ENCODE results near the gene SSH2.

Gene SSH2

DNA sequence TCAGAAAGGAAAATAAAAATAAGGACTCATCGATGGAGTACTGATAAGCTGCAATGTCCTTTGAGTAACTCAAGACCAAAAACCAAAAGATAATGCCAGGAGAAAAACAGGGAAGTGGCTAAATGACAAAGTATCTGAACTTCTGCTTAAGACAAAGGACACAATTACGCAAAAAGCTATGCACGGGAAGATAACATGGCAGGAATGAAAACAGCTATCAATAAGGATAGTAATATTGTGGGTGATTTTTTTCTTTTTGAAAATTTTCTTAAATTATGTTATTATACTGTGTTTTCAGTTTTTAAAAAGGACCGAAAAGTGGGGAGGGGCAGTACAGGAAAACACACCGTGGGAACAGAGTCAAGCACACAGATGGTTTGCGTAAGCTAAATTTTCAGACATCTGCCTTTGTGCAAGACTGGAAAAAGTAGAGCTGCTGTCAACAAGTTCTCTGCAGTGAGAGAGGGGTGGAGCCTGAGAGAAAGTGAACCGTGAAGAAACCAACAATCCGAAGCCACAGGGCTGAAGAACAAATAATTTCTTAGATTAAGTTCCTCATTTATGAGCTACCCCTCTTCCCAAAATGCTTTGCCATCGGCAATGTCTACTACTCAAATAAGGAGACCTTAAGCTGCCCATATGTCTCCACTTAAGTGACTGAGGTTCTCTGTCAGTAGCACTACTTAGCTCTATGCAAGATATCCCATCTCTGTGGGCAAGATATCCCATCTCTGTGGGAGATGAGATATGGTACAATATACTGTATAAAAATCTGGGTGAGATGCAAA lies 207.4 kb downstream of the SSH2 start:
- H3K27me3 ChIP-seq (ENCODE audit: low read length) = no peaks in the 10 kb centered on the region
- H3K9ac ChIP-seq (ENCODE audit: low read length) = peak overlapping the region; percentile 24; the same call in 1 of the 2 replicates
- H3K79me2 ChIP-seq (ENCODE audit: insufficient read depth, low read length) = peaks cover 52% of the 10 kb centered on the region
- H3K36me3 ChIP-seq (ENCODE audit: low read length) = 0 out of 2 replicates have a peak, but pooled peaks cover 3% of the 10 kb centered on the region
- H2AFZ ChIP-seq (ENCODE audit: low read depth, low read length, severe bottlenecking) = no peak overlapping the region
- peaks cover 23% of the 10 kb centered on the region for H3F3A ChIP-seq (ENCODE audit: insufficient read depth)
- peak overlapping the region; percentile 24 for H3K4me3 ChIP-seq (ENCODE audit: insufficient read depth, low read length, poor library complexity, severe bottlenecking)
- TF ChIP-seq EZH2phosphoT487 (conservative IDR thresholded peaks at IDR 0.05; ENCODE audit: low read length) = no peak
- TF ChIP-seq, protein P1, sequence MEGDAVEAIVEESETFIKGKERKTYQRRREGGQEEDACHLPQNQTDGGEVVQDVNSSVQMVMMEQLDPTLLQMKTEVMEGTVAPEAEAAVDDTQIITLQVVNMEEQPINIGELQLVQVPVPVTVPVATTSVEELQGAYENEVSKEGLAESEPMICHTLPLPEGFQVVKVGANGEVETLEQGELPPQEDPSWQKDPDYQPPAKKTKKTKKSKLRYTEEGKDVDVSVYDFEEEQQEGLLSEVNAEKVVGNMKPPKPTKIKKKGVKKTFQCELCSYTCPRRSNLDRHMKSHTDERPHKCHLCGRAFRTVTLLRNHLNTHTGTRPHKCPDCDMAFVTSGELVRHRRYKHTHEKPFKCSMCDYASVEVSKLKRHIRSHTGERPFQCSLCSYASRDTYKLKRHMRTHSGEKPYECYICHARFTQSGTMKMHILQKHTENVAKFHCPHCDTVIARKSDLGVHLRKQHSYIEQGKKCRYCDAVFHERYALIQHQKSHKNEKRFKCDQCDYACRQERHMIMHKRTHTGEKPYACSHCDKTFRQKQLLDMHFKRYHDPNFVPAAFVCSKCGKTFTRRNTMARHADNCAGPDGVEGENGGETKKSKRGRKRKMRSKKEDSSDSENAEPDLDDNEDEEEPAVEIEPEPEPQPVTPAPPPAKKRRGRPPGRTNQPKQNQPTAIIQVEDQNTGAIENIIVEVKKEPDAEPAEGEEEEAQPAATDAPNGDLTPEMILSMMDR (IDR thresholded peaks at IDR 0.05; ENCODE audit: insufficient read depth, low read length, poor library complexity, severe bottlenecking) = no peak
- H3K9me3 ChIP-seq (ENCODE audit: insufficient read depth, low read length) = no peaks in the 10 kb centered on the region
- peak overlapping the region; percentile 74 for H3K4me2 ChIP-seq (ENCODE audit: low read depth, low read length, poor library complexity, severe bottlenecking)
- H4K20me1 ChIP-seq (ENCODE audit: low read depth, low read length) = no peaks in the 10 kb centered on the region
- peak overlapping the region; percentile 89 for H3K27ac ChIP-seq (ENCODE audit: low read depth, low read length)
- no peaks in the 10 kb centered on the region for H3K9me2 ChIP-seq (replicated peaks; ENCODE audit: insufficient read depth, low read length)

DNA sequence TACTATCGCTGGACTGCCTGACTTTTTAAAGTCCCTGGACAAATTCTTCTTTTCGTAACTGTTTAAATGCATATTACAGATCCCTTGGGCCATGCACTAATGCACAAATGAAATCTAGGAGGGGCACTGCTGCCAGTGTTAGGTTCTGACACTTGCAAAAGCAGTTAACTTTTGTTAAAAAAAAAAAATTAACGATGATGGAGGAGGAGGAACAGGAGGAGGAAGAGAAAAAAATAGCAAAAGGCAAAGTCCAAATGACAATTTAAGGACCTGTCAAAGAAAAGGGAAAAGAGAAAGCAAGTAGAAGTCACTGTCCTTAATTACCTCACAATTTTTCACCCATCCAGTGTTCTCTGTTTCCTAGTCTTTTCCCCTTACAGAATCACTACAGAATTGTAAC lies 209.5 kb downstream of the SSH2 start:
- no peak overlapping the region for H3K9ac ChIP-seq (ENCODE audit: low read length)
- peaks cover 20% of the 10 kb centered on the region for H3F3A ChIP-seq (ENCODE audit: insufficient read depth)
- H3K4me2 ChIP-seq (ENCODE audit: low read depth, low read length, poor library complexity, severe bottlenecking) = no peak overlapping the region
- H2AFZ ChIP-seq (ENCODE audit: low read depth, low read length, severe bottlenecking) = no peak overlapping the region
- 0 out of 2 replicates have a peak, but pooled peaks cover 3% of the 10 kb centered on the region for H3K36me3 ChIP-seq (ENCODE audit: low read length)
- H4K20me1 ChIP-seq (ENCODE audit: low read depth, low read length) = no peaks in the 10 kb centered on the region
- H3K27ac ChIP-seq (ENCODE audit: low read depth, low read length) = no peak overlapping the region
- peaks cover 32% of the 10 kb centered on the region for H3K79me2 ChIP-seq (ENCODE audit: insufficient read depth, low read length)
- no peaks in the 10 kb centered on the region for H3K9me3 ChIP-seq (ENCODE audit: insufficient read depth, low read length)
- TF ChIP-seq EZH2phosphoT487 (conservative IDR thresholded peaks at IDR 0.05; ENCODE audit: low read length) = no peak
- TF ChIP-seq, protein P1 (IDR thresholded peaks at IDR 0.05; ENCODE audit: insufficient read depth, low read length, poor library complexity, severe bottlenecking) = no peak
- H3K4me3 ChIP-seq (ENCODE audit: insufficient read depth, low read length, poor library complexity, severe bottlenecking) = no peak overlapping the region
- H3K27me3 ChIP-seq (ENCODE audit: low read length) = no peaks in the 10 kb centered on the region
- H3K9me2 ChIP-seq (replicated peaks; ENCODE audit: insufficient read depth, low read length) = no peaks in the 10 kb centered on the region

DNA sequence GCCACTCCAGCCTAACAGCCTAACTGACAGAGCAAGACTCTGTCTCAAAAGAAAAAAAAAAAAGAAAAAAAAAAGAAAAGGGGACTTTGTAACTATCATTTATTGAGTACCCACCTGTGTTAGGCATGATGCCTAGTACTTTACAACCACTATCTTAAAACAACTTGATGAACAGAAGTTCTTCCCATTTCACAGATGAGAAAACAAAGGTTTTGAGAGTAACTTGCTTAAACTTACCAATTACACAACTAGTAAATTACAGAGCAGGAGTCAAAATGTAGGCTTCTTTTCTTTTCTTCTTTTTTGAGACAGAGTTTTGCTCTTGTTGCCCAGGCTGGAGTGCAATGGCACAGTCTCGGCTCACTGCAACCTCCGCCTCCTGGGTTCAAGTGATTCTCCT lies 210.6 kb downstream of the SSH2 start:
- H3K27ac ChIP-seq (ENCODE audit: low read depth, low read length) = no peak overlapping the region
- no peak overlapping the region for H3K4me2 ChIP-seq (ENCODE audit: low read depth, low read length, poor library complexity, severe bottlenecking)
- H2AFZ ChIP-seq (ENCODE audit: low read depth, low read length, severe bottlenecking) = no peak overlapping the region
- H3K9ac ChIP-seq (ENCODE audit: low read length) = no peak overlapping the region
- no peaks in the 10 kb centered on the region for H3K9me3 ChIP-seq (ENCODE audit: insufficient read depth, low read length)
- H3K27me3 ChIP-seq (ENCODE audit: low read length) = no peaks in the 10 kb centered on the region
- 0 out of 2 replicates have a peak, but pooled peaks cover 3% of the 10 kb centered on the region for H3K36me3 ChIP-seq (ENCODE audit: low read length)
- TF ChIP-seq EZH2phosphoT487 (conservative IDR thresholded peaks at IDR 0.05; ENCODE audit: low read length) = no peak
- TF ChIP-seq, protein P1 (IDR thresholded peaks at IDR 0.05; ENCODE audit: insufficient read depth, low read length, poor library complexity, severe bottlenecking) = no peak
- peaks cover 20% of the 10 kb centered on the region for H3F3A ChIP-seq (ENCODE audit: insufficient read depth)
- H3K79me2 ChIP-seq (ENCODE audit: insufficient read depth, low read length) = peaks cover 28% of the 10 kb centered on the region
- no peaks in the 10 kb centered on the region for H3K9me2 ChIP-seq (replicated peaks; ENCODE audit: insufficient read depth, low read length)
- H3K4me3 ChIP-seq (ENCODE audit: insufficient read depth, low read length, poor library complexity, severe bottlenecking) = no peak overlapping the region
- H4K20me1 ChIP-seq (ENCODE audit: low read depth, low read length) = no peaks in the 10 kb centered on the region

Data from SU-DHL-6 (cell line).